Measurements from ENCODE around the gene TSNAX.
"Not testable (repeated sequence)": the region's sequence is repeated elsewhere in the genome, so short reads cannot be mapped to it uniquely, and the experiment has no call there.

TSNAX gene, protein sequence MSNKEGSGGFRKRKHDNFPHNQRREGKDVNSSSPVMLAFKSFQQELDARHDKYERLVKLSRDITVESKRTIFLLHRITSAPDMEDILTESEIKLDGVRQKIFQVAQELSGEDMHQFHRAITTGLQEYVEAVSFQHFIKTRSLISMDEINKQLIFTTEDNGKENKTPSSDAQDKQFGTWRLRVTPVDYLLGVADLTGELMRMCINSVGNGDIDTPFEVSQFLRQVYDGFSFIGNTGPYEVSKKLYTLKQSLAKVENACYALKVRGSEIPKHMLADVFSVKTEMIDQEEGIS

DNA sequence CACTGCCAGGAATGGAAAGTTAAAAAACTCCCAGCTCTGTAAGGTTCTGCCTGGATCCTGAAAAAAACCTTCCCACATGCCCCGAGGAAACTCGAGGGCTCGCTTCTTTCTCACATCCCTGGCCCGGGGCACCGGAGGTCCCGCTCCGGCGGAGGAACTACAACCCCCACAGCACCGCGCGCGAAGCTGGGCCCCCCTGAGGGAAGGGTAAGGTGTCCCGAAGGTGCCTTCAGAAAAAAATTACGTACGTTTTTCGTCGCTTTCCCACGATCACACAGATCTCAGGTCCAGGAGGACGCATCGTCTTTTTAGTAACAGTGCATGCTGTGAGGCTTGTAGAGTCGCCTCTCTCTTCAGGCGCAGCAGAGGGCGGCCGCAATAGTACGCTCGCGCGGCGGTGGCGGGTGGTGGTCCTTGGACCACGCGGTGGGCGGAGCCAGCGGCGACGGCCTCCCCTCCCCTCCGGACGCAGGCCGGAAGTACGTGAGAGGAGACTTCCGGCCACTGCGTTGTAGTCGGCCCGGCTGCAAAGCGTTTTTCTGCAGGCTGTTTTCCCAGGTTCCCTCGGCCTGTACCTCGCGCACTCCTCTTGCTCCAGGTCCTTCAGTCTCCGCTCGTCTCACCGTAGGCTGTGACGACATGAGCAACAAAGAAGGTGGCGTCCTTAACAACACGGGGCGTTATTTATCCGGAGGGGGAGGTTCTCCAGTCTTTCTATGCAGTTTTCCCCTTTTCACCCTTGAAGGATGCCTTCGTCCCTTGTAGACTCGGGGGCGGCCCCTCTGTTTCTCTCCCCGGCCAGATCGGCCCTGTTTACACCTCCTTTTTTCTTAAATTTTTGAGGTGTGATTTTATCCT lies at the start of gene TSNAX:
Gene TSNAX (plus strand): TSS at position 498 of the 858 bp plus-strand sequence. CDS start 142 bp downstream, at position 640.
- peak; percentile 75 to 82 (median 77) for DNase-seq (ENCODE audit: low read depth in 2 of 3, low spot score in 2 of 3)

- no peak for DNase-seq (ENCODE audit: low read depth in 2 of 3, low spot score in 2 of 3)
These were observed 49.7 kb upstream of the TSNAX start for GRCh38 chr1:231478811-231479210.

GRCh38 chr1:231480008-231480407 lies 48.5 kb upstream of the TSNAX start:
- DNase-seq (ENCODE audit: low read depth in 2 of 3, low spot score in 2 of 3) = no peak

GRCh38 chr1:231481289-231481688 lies 47.2 kb upstream of the TSNAX start:
- no peak for DNase-seq (ENCODE audit: low read depth in 2 of 3, low spot score in 2 of 3)

DNA sequence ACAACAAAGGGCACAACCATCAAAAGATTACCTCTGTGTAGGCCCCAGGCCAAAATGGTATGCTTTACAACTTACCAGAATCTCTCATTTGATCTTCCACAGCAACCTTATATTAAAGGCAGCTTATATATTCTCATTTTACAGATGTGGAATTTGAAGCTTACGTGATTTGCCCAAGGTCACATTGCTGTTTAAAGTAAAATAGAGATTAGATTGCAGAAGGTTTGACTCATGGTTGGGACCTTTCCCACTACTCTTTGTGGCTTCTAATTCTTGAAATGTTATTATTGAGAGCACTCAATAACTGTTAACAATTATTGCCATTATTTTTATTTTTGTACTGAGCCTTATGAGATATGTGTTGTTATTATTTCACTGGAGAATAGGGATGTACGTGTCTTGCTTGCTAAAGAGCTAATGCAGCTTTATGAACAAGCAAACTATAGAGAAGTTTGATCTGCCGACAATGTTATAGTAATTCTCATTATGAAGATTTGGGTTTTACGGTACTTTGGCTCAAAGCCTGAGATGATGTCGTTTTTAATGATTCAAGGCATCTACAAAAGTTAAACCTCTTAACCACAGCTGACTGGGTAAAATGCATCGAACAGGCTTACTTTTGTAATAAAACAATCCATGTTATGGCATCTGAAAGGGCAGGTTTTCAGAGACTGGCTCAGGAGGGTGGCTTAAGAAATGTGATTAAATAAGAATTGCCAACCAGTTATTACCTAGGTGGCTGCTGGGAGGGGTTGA lies 43.3 kb upstream of the TSNAX start:
- DNase-seq (ENCODE audit: low read depth in 2 of 3, low spot score in 2 of 3) = no peak

- no peak for DNase-seq (ENCODE audit: low read depth in 2 of 3, low spot score in 2 of 3)
These were observed 41.5 kb upstream of the TSNAX start for GRCh38 chr1:231487019-231487418.

DNA sequence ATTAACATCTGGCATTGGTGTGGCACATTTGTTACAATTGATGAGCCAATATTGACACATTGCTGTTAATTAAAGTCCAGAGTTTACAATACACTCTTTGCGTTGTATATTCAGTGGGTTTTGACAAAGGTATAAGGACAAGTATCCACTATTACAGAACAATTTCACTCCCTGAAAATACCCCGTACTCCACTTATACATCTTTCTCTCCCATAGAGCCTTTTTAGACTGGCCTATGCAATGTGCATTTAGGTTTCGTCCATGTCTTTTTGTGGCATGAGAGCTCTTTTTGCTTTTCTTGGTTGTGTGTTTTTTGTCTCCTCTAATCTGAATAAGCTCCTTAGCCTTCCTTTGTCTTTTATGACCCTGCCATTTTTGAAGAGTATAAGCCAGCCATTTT lies 40.6 kb upstream of the TSNAX start:
- no peak for DNase-seq (ENCODE audit: low read depth in 2 of 3, low spot score in 2 of 3)

DNA sequence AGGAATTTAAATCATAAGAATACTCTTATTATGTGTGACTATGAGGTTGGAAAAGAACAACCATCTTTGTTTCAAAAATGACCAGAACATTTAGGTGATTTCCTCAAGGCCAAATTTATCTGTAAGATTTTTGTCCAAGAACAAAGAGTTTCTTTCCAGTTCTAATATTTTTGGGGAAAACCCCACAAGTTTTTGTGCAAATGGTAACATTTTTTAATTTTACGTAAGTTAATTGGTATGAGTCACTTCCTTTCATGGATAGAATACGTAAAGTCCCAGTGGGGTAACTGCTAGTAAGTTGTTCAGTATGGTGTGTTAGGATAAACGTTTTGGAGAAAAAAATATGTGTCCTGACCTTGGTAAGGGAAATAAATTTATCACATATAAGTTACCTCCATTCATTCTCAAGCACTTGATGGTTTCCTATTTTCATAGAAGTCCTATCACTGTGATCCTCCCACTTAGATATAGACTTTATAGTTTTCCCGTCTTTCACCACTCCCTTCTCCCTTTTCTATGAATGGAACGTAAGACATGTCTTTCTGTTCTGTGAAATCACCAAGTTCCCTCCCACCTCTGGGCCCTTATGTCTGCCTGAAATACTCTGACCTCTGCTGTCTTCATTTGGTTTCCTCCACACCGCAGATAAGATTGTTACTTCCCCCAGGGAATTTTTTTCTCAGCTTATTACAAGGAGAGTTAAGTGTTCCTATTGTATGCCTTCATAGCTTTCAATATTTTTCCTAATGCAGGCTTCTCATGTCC lies 34.9 kb upstream of the TSNAX start:
- no peak for DNase-seq (ENCODE audit: low read depth in 2 of 3, low spot score in 2 of 3)

- no peak for DNase-seq (ENCODE audit: low read depth in 2 of 3, low spot score in 2 of 3)
These were observed 33.9 kb upstream of the TSNAX start for GRCh38 chr1:231494439-231495110.

- DNase-seq (ENCODE audit: low read depth in 2 of 3, low spot score in 2 of 3) = no peak
These were observed 30.8 kb upstream of the TSNAX start for GRCh38 chr1:231497629-231498152.

- DNase-seq (ENCODE audit: low read depth in 2 of 3, low spot score in 2 of 3) = no peak
These were observed 29.2 kb upstream of the TSNAX start for GRCh38 chr1:231499148-231499763.

DNA sequence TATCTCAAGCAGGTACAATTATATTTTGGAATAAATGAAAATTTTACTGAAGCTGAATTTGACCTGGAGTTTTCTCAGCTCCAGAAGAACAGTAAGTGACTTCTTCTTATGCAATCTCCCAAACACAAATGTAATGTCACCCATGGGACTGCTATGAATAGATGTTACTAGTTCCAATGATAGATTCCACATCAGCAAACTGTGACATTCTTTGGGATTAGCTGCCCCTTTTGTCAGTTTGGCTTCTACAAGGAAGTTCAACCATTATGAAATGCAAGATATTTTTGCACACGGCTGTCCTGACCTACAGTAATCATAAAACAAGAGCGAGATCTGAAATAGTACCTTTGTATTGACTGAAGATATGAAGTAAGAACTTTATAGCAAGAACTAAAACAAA lies 27.8 kb upstream of the TSNAX start:
- no peak for DNase-seq (ENCODE audit: low read depth in 2 of 3, low spot score in 2 of 3)

DNA sequence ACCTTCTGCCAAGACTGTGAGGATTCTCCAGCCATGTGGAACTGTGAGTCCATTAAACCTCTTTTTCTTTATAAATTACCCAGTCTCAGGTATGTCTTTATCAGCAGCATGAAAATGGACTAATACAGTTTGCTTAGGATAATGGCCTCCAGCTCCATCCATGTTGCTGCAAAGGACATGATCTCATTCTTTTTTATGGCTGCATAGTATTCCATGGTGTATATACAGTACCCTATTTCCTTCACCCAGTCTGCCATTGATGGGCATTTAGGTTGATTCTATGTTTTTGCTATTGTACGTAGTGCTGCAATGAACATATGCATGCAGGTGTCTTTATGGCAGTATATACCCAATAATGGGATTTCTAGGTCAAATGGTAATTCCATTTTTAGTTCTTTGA lies 25.3 kb upstream of the TSNAX start:
- not testable (repeated sequence) for DNase-seq (ENCODE audit: low read depth in 2 of 3, low spot score in 2 of 3)

DNA sequence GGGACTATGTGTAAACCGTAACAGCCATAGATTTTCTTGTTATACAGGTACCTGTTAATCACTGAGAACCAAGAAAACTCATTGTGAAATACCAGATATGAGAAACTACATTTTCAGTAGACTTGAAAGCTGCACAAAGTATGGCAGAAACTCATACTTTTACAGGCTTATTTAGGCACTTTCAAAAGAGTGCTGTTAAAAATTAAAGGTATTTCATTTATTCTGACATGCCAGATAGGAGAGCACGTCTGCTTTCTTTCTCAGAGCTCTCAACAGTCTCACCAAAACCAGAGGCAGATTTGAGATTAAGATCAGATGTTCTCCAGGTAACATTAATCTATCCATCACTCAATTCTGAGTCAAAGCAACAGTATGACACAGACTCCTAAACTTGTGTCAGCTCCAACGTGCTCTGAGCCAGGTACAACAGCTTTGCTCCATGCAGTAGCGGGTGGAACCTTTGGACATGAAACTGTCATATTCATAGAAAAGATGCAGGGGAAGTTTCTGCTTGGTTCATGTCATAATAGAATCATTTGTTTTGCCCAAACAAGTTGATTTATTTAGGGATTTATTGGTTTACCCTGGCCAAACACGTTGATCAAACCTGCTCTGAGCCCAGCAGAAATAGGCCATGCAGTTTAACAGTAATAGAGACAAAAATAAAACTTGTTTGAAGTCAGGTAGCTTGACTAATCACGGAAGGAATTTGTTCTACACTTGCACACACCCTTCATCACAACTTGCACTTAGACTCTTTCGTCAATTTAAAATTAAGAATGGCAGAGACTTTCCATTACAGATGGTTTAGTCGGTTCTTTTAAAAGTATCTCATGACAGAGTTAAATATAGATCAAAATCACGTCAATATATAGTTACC lies 20.8 kb upstream of the TSNAX start:
- DNase-seq (ENCODE audit: low read depth in 2 of 3, low spot score in 2 of 3) = no peak

- DNase-seq (ENCODE audit: low read depth in 2 of 3, low spot score in 2 of 3) = no peak
These were observed 20.0 kb upstream of the TSNAX start for GRCh38 chr1:231508497-231508896.

DNA sequence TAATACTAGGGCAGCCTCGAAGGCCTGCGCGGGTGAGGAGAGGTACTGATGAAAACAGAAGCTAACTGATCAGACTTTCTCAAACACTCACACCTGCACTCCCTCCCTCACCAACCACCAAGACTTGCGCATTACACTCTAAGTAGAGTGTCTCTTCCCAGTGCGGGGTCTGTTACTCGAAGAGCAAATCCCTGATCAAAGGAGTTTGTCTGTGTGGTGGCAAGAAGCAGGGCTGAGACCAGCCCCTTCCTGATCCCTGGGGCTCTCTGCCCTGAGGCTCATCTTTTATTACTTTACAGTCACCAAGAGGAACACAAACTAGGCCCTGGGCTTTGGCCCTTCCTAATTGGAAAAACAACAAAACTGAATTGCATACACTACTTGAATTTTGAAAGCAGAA lies 19.5 kb upstream of the TSNAX start:
- no peak for DNase-seq (ENCODE audit: low read depth in 2 of 3, low spot score in 2 of 3)

DNA sequence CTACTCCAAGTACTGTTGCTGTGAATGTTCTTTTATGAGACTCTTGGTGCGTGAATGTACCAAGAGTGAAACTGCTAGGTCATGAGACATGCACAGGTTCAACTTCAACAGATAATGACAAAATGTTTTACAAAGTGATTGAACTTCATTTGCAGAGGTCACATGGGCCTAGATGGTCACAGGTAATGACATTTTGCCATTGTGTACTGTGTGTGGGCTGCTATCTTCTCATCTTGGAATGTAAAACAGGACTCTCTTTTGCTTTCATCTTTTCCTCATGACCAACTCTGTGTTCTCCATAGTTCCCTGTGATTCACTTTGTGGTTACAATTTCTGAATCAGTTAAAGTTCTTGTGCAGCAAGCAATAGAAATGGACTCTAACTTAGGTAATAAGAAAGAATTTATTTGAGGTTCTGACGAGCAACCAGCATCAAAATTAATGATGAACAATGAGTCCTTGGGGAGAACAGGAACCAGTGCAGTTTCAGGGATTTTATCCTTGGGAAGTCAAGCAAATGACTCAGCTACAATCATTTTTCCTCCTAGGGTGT lies 16.2 kb upstream of the TSNAX start:
- DNase-seq (ENCODE audit: low read depth in 2 of 3, low spot score in 2 of 3) = no peak

DNA sequence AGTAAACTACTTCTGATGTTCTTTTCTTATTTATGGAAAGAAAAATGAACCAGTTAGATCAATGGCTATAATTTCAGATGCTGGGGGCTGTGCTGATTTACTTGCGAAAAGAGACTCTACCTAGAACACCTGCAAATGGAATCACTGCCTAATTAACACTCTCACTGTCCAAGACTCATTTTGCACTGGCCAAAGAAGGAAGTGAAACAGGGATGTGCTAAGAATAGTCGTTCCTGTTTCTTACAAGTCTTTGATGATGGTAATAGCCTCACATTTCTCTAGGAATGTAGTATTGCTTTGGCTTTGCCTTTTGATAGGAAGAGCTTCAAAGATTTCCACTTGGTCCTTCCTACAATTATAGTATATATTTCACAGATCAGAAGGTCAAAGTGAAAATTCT lies 12.7 kb upstream of the TSNAX start:
- DNase-seq (ENCODE audit: low read depth in 2 of 3, low spot score in 2 of 3) = no peak

All from activated CD8-positive, alpha-beta memory T cell treated with anti-CD3 and anti-CD28 coated beads for 48 hours (primary cell).